ENCODE results near the gene SLC1A7. TPM values are rescaled to one million over a fixed set of nuclear protein-coding genes. Genes with fewer than 3 reads are reported as not detected.
A peak's percentile ranks its signal among the peaks of the same experiment; 100 is the strongest.

Gene SLC1A7
- total and polyA plus RNA-seq, 2 of the 13 experiments (the other 11 are each of a cell fraction or from before 2014, with no cell fraction given), result 0.04 to 2.0 TPM

DNA sequence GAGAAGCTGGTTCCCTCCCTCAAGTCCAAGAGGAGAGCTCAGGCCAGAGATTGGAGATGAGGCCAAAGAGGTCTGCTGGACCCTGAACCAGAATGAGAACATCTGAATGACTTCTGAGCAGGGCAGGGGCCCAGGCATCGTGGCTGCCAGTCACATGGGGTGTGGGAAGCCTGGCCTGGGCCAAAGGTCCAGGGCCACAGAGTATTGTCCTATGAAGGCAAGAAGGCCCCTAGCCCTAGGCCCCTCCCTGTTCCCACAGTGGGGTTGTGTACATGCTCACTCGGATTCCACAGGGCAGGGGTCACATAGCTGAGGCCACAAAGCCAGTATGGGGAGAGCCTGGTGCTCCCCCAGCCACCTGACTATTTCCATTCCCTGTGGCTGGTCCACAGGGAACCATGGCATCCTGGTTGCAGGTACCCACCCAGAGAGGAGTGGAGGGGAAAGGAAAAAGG is 18.5 kb upstream of the SLC1A7 start (continued):
- TF ChIP-seq CCAR2 (optimal IDR thresholded peaks at IDR 0.05; ENCODE audit: low read depth, low read length) (no peak), ZBTB7B (CRISPR knock-in tag; IDR thresholded peaks at IDR 0.05) (peak; percentile 91), U2AF1 (optimal IDR thresholded peaks at IDR 0.05; ENCODE audit: low read depth, low read length) (peak; percentile 64), ZNF577 (CRISPR knock-in tag; IDR thresholded peaks at IDR 0.05; ENCODE audit: borderline replicate concordance, low read depth) (no peak), REPIN1 (CRISPR knock-in tag; IDR thresholded peaks at IDR 0.05; ENCODE audit: borderline replicate concordance, low read depth) (peak; percentile 84; the same call in 1 of the 2 replicates), SAFB2 (CRISPR knock-in tag; IDR thresholded peaks at IDR 0.05; ENCODE audit: borderline replicate concordance, low read depth) (no peak), NR2F2 (IDR thresholded peaks at IDR 0.05; ENCODE audit: borderline replicate concordance, low read depth) (peak; percentile 98), PCBP1 (IDR thresholded peaks at IDR 0.05; ENCODE audit: borderline replicate concordance, low read depth, low read length) (no peak)
- TF ChIP-seq, protein P1, sequence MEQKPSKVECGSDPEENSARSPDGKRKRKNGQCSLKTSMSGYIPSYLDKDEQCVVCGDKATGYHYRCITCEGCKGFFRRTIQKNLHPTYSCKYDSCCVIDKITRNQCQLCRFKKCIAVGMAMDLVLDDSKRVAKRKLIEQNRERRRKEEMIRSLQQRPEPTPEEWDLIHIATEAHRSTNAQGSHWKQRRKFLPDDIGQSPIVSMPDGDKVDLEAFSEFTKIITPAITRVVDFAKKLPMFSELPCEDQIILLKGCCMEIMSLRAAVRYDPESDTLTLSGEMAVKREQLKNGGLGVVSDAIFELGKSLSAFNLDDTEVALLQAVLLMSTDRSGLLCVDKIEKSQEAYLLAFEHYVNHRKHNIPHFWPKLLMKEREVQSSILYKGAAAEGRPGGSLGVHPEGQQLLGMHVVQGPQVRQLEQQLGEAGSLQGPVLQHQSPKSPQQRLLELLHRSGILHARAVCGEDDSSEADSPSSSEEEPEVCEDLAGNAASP (CRISPR knock-in tag; IDR thresholded peaks at IDR 0.05; ENCODE audit: borderline replicate concordance), result peak; percentile 85; the same call in 1 of the 2 replicates

DNA sequence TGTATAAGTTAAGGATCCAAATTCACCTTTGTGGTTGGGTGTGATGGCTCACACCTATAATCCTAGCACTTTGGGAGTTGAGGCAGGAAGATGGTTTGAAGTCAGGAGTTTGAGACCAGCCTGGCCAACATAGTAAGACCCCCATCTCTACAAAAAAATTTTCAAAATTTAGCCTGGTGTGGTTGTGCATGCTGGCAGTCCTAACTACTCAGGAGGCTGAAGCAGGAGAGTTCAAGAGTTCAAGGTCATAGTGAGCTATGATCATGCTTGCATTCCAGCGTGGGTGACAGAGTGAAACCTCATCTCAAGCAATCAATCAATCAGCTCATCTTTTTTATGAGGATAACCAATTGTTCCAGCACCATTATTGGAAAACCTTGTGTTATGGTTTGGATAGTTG is 16.5 kb upstream of the SLC1A7 start:
- Histone ChIP-seq H3K27me3 (ENCODE audit: control insufficient read depth in 1 of 2, insufficient read depth in 2 of 2, low read length in 2 of 2) (no peaks in the 10 kb centered on the region; a peak in 1 of 5 replicates), H3K79me2 (ENCODE audit: insufficient read depth, low read length) (no peaks in the 10 kb centered on the region), H3K4me1 (ENCODE audit: insufficient read depth, low read length) (peaks cover 99% of the 10 kb centered on the region), H3K4me2 (ENCODE audit: low read depth, low read length) (peak overlapping the region; percentile 31; the same call in 1 of the 2 replicates), H3K9ac (ENCODE audit: insufficient read depth, low read depth, low read length) (no peak overlapping the region), H3K4me3 (replicated peaks in 1 of 3; ENCODE audit: insufficient read depth in 1 of 3, low read depth in 2 of 3, low read length in 3 of 3) (no peak overlapping the region), H3K27ac (ENCODE audit: extremely low read length, insufficient read depth, low read length) (peak overlapping the region; percentile 38), H3K36me3 (replicated peaks in 1 of 2; ENCODE audit: control insufficient read depth in 1 of 2, insufficient read depth in 2 of 2, low read length in 2 of 2) (no peaks in the 10 kb centered on the region), H4K20me1 (ENCODE audit: insufficient read depth, low read length) (no peaks in the 10 kb centered on the region), H2AFZ (ENCODE audit: low read length) (no peak overlapping the region), H3K9me3 (ENCODE audit: low read length) (no peaks in the 10 kb centered on the region)
- intact Hi-C loops (cut with micrococcal nuclease; ENCODE audit: unreplicated experiment), result no loop called here
- peak; percentile 63 for DNase-seq (ENCODE audit: low spot score)
- in situ Hi-C loops (cut with HindIII; ENCODE audit: extremely low pct_ligation_motif_present, low pct_unique_long_range_greater_than_20kb), result no loop called here
- ChIA-PET POLR2A (interaction anchor here (0.8 to 4.3 kb wide), 7 partner anchors 13 to 69 kb away, joined by 3 to 62 read pairs (median 4); no protein-coding TSS in a partner anchor), CTCF (ENCODE audit: low intra/inter-chr PET ratio, low total read pairs) (no interaction called here)
- no TSS peak for BruUV-seq (replicated peaks)
- FAIRE-seq, result peak; percentile 70
- no peak for ATAC-seq
- 23% methylated on average over 1 of the region's 1 CpG for WGBS (ENCODE audit: low lambda C conversion rate)
- TF ChIP-seq, protein P2, sequence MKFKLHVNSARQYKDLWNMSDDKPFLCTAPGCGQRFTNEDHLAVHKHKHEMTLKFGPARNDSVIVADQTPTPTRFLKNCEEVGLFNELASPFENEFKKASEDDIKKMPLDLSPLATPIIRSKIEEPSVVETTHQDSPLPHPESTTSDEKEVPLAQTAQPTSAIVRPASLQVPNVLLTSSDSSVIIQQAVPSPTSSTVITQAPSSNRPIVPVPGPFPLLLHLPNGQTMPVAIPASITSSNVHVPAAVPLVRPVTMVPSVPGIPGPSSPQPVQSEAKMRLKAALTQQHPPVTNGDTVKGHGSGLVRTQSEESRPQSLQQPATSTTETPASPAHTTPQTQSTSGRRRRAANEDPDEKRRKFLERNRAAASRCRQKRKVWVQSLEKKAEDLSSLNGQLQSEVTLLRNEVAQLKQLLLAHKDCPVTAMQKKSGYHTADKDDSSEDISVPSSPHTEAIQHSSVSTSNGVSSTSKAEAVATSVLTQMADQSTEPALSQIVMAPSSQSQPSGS (CRISPR knock-in tag; IDR thresholded peaks at IDR 0.05), result no peak
- TF ChIP-seq NR2F1 (CRISPR knock-in tag; IDR thresholded peaks at IDR 0.05) (peak in 1 of 2 experiments; percentile 64; a peak in 2 of 4 replicates), RXRA (CRISPR knock-in tag; IDR thresholded peaks at IDR 0.05) (peak; percentile 53; the same call in 1 of the 2 replicates), CHD4 (IDR thresholded peaks at IDR 0.05; ENCODE audit: borderline replicate concordance, low read length) (0 out of 2 replicates have a peak, but pooled peaks have one; percentile 53), SKI (IDR thresholded peaks at IDR 0.05; ENCODE audit: partially characterized antibody) (peak; percentile 27)
- TF ChIP-seq, protein P3, sequence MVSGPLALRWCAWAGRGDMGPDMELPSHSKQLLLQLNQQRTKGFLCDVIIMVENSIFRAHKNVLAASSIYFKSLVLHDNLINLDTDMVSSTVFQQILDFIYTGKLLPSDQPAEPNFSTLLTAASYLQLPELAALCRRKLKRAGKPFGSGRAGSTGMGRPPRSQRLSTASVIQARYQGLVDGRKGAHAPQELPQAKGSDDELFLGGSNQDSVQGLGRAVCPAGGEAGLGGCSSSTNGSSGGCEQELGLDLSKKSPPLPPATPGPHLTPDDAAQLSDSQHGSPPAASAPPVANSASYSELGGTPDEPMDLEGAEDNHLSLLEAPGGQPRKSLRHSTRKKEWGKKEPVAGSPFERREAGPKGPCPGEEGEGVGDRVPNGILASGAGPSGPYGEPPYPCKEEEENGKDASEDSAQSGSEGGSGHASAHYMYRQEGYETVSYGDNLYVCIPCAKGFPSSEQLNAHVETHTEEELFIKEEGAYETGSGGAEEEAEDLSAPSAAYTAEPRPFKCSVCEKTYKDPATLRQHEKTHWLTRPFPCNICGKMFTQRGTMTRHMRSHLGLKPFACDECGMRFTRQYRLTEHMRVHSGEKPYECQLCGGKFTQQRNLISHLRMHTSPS (CRISPR knock-in tag; IDR thresholded peaks at IDR 0.05; ENCODE audit: low read depth), result no peak

Measured in HepG2 (cell line).